Keratinocyte (primary cell): ENCODE data around the gene SPRYD3. TPM values are rescaled to one million over a fixed set of nuclear protein-coding genes. Genes with fewer than 3 reads are reported as not detected.

ENCODE experiments used
- DNase-seq: peaks from one replicate; pipeline ENCODE4 v3.0.0-alpha.2; 2011; ENCODE audit warnings: low read depth, missing footprints, low spot score
- FAIRE-seq: peaks from 2 replicates; lab custom pipeline; 2011; peaks lifted over from hg19 to GRCh38; lab: Jason Lieb, UNC
- H2AFZ ChIP-seq: 2 replicates; pipeline ENCODE4 v1.6.0; 2012; ENCODE audit warnings: low read length, control low read depth, inconsistent platforms; ENCODE audit not compliant: control insufficient read depth
- H3K27ac ChIP-seq: 2 replicates; pipeline ENCODE4 v1.5.1; 2011; ENCODE audit warnings: low read length; ENCODE audit not compliant: control insufficient read depth, insufficient read depth
- H3K27me3 ChIP-seq: 3 replicates; pipeline ENCODE4 v1.6.0; 2011; ENCODE audit warnings: low read length; ENCODE audit not compliant: control insufficient read depth, insufficient read depth; ENCODE audit errors: extremely low read depth
- H3K36me3 ChIP-seq, 2 experiments: 2 replicates in 1 of 2; 3 replicates in 1 of 2; pipeline ENCODE4 v1.5.1; 2011; ENCODE audit warnings: low read length in 2 of 2, mild to moderate bottlenecking in 1 of 2; ENCODE audit not compliant: control insufficient read depth in 2 of 2, insufficient read depth in 2 of 2; ENCODE audit errors: extremely low read depth in 1 of 2
- H3K4me1 ChIP-seq: 3 replicates; pipeline ENCODE4 v1.5.1; 2011; ENCODE audit warnings: low read length; ENCODE audit not compliant: control insufficient read depth, insufficient read depth; ENCODE audit errors: extremely low read depth
- H3K4me2 ChIP-seq: 3 replicates; pipeline ENCODE4 v1.6.0; 2011; ENCODE audit warnings: low read depth, low read length; ENCODE audit not compliant: control insufficient read depth, insufficient read depth; ENCODE audit errors: extremely low read depth
- H3K4me3 ChIP-seq, 3 experiments: fragments of 200-600 bp in 1 of 3; sonication (generic) in 1 of 3; 2 replicates in 2 of 3; 3 replicates in 1 of 3; pipeline ENCODE4 v1.5.1; 2011 to 2016; ENCODE audit warnings: low read length in 3 of 3, mild to moderate bottlenecking in 3 of 3, control low read depth in 2 of 3, inconsistent platforms in 1 of 3, low read depth in 1 of 3, mixed read lengths in 1 of 3, mixed run types in 1 of 3, moderate library complexity in 1 of 3; ENCODE audit not compliant: control insufficient read depth in 2 of 3, insufficient read depth in 2 of 3; ENCODE audit errors: extremely low read depth in 1 of 3
- H3K79me2 ChIP-seq: 2 replicates; pipeline ENCODE4 v1.6.0; 2012; ENCODE audit warnings: low read length; ENCODE audit not compliant: control insufficient read depth, insufficient read depth
- H3K9ac ChIP-seq: 3 replicates; pipeline ENCODE4 v1.6.0; 2011; ENCODE audit warnings: low read length; ENCODE audit not compliant: control insufficient read depth, insufficient read depth; ENCODE audit errors: extremely low read depth
- H3K9me1 ChIP-seq: 3 replicates; pipeline ENCODE4 v1.6.0; 2011; ENCODE audit warnings: low read length; ENCODE audit not compliant: control insufficient read depth, insufficient read depth; ENCODE audit errors: extremely low read depth
- H3K9me3 ChIP-seq: 2 replicates; pipeline ENCODE4 v1.5.1; 2012; ENCODE audit warnings: low read depth, low read length; ENCODE audit not compliant: control insufficient read depth
- H4K20me1 ChIP-seq: 3 replicates; pipeline ENCODE4 v1.6.0; 2011; ENCODE audit warnings: low read length; ENCODE audit not compliant: control insufficient read depth, insufficient read depth; ENCODE audit errors: extremely low read depth
- CTCF ChIP-seq, 3 experiments: IDR thresholded peaks in 1 of 3; conservative IDR thresholded peaks in 1 of 3; optimal IDR thresholded peaks in 1 of 3; 2 replicates in 2 of 3; 3 replicates in 1 of 3; pipeline versions ENCODE3 to v1.5.1; 2011; ENCODE audit warnings: low read length in 3 of 3, mild to moderate bottlenecking in 3 of 3, moderate library complexity in 2 of 3, control low read depth in 1 of 3, inconsistent platforms in 1 of 3; ENCODE audit not compliant: insufficient read depth in 2 of 3; ENCODE audit errors: extremely low read depth in 1 of 3
- EZH2 ChIP-seq: IDR thresholded peaks from one replicate; pipeline ENCODE4 v1.6.1; 2012; ENCODE audit warnings: inconsistent platforms, mild to moderate bottlenecking, low read length, moderate library complexity
- dilution Hi-C: fragments of 300-500 bp; cut with MboI; formaldehyde crosslinking; loops from one replicate; pipeline ENCODE4 v1.7.0; 2020; ENCODE audit warnings: low sequenced_read_pairs; ENCODE audit not compliant: extremely low pct_ligation_motif_present
- polyA plus RNA-seq, 5 experiments: library from polyadenylated mRNA; depleted of rRNA in 3 of 5; stranded (reverse) in 3 of 5; stranded (forward) in 1 of 5; unstranded in 1 of 5; fragments of >200 nt; gene quantifications; 1 replicate in 1 of 5; 2 replicates in 3 of 5; 3 replicates in 1 of 5; pipeline versions ENCODE4 v1.2.1 to v1.2.3, GENCODE V29; 2011 to 2012; ENCODE audit warnings: missing spikeins in 2 of 5, low read depth in 1 of 5, low replicate concordance in 1 of 5

The SPRYD3 gene
- polyA plus RNA-seq, 1 donor (not counting 4 experiments of a cell fraction or from before 2014, with no cell fraction given) = 27.5 TPM

- no peaks in the 10 kb centered on the region for H3K9me3 ChIP-seq
- H3K9me1 ChIP-seq = no peaks in the 10 kb centered on the region
- H4K20me1 ChIP-seq = no peaks in the 10 kb centered on the region
- H3K4me3 ChIP-seq = no peak overlapping the region
- no peak overlapping the region for H3K4me2 ChIP-seq
- H3K9ac ChIP-seq = no peak overlapping the region
- dilution Hi-C loops = no loop called here
- H3K4me1 ChIP-seq = peaks cover 20% of the 10 kb centered on the region
- H3K27ac ChIP-seq = no peak overlapping the region
- H3K79me2 ChIP-seq = no peaks in the 10 kb centered on the region
- FAIRE-seq (no peak), DNase-seq (no peak)
- no peaks in the 10 kb centered on the region for H3K27me3 ChIP-seq
- no peaks in the 10 kb centered on the region for H3K36me3 ChIP-seq
- no peak overlapping the region for H2AFZ ChIP-seq
- TF ChIP-seq CTCF (optimal IDR thresholded peaks at IDR 0.05 in 1 of 3, IDR thresholded peaks at IDR 0.05 in 1 of 3, conservative IDR thresholded peaks at IDR 0.05 in 1 of 3; ENCODE audit: extremely low read depth in 1 of 3, insufficient read depth in 2 of 3, low read length in 3 of 3) = no peak
- TF ChIP-seq EZH2 = no peak
These were observed 23.0 kb upstream of the SPRYD3 start for GRCh38 chr12:53101931-53102781.

DNA sequence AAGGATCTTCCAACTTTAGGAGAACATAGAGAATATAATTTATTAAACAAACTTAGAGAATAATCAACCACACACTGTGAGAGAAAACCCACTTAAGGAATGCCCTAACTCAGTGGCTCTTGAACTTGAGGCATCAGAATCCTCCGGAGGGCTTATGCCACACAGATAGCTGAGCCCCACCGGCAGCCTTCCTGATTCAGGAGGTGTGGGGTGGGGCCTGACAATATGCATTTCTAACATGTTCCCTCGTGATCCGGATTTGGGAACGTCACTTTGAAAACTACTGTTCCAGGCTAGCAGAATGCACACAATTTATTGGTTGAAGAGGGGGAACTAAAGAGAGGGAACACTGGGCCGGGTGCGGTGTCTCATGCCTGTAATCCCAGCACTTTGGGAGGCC, 22.1 kb upstream of the SPRYD3 start:
- Histone ChIP-seq H3K9me1 (no peaks in the 10 kb centered on the region), H3K9me3 (no peaks in the 10 kb centered on the region), H4K20me1 (no peaks in the 10 kb centered on the region), H3K4me1 (peaks cover 29% of the 10 kb centered on the region), H3K36me3 (no peaks in the 10 kb centered on the region), H3K4me3 (no peak overlapping the region), H3K9ac (no peak overlapping the region), H3K27ac (no peak overlapping the region), H2AFZ (no peak overlapping the region), H3K4me2 (no peak overlapping the region), H3K79me2 (no peaks in the 10 kb centered on the region), H3K27me3 (no peaks in the 10 kb centered on the region)
- TF ChIP-seq EZH2 (no peak), CTCF (optimal IDR thresholded peaks at IDR 0.05 in 1 of 3, IDR thresholded peaks at IDR 0.05 in 1 of 3, conservative IDR thresholded peaks at IDR 0.05 in 1 of 3; ENCODE audit: extremely low read depth in 1 of 3, insufficient read depth in 2 of 3, low read length in 3 of 3) (no peak)
- dilution Hi-C loops = no loop called here
- FAIRE-seq (no peak), DNase-seq (no peak)
